ENCODE data around the gene ATOH8. TPM values are rescaled to one million over a fixed set of nuclear protein-coding genes. Genes with fewer than 3 reads are reported as not detected.

ATOH8 gene
- total RNA-seq, 6 experiments from 2014 or later, result 34.4 to 53.0 (median 45.5) TPM

GRCh38 chr2:85784474-85784986 is 30.7 kb downstream of the ATOH8 start:
- no peak for DNase-seq
- Mint-ChIP-seq H3K27ac (0 out of 2 replicates have a peak overlapping the region, but pooled peaks have one; percentile 69), H3K36me3 (ENCODE audit: low read depth) (peaks cover 28% of the 10 kb centered on the region), H3K27me3 (ENCODE audit: insufficient read depth) (peaks cover 14% of the 10 kb centered on the region), H3K9me3 (no peaks in the 10 kb centered on the region), H3K4me1 (ENCODE audit: low read depth) (peaks cover 37% of the 10 kb centered on the region), H3K4me3 (no peak overlapping the region)
- no peak for TF ChIP-seq CTCF (IDR thresholded peaks at IDR 0.05)

GRCh38 chr2:85785027-85785822 is 31.4 kb downstream of the ATOH8 start:
- no peaks in the 10 kb centered on the region for H3K9me3 Mint-ChIP-seq
- TF ChIP-seq CTCF (IDR thresholded peaks at IDR 0.05), result no peak
- peaks cover 44% of the 10 kb centered on the region for H3K4me1 Mint-ChIP-seq (ENCODE audit: low read depth)
- no peak overlapping the region for H3K4me3 Mint-ChIP-seq
- peak; percentile 25 for DNase-seq
- peaks cover 12% of the 10 kb centered on the region for H3K27me3 Mint-ChIP-seq (ENCODE audit: insufficient read depth)
- peak overlapping the region; percentile 69 for H3K27ac Mint-ChIP-seq
- H3K36me3 Mint-ChIP-seq (ENCODE audit: low read depth), result peaks cover 35% of the 10 kb centered on the region

DNA sequence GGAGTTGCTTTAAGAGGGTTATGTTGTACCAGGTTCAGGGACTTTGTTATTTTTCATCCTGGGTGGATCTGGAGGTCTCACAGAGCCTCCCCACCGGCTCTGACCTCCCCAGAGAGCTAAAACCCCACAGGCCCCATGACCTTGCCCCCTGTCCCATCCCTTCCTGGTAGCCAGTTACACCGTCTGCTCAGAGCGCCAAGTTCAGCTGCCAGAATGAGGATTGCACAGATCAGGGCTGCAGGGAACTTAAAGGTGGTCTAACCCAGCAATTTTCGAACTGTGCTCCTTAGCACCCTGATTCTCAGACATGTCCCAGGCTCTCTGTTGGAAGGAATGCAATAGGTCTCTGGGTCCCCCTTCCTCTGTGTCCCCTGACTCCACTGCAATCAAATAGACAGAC is 32.1 kb downstream of the ATOH8 start:
- Mint-ChIP-seq H3K27ac (no peak overlapping the region; the same call in 1 of the 2 replicates), H3K9me3 (no peaks in the 10 kb centered on the region), H3K4me1 (ENCODE audit: low read depth) (peaks cover 50% of the 10 kb centered on the region), H3K27me3 (ENCODE audit: insufficient read depth) (peaks cover 12% of the 10 kb centered on the region), H3K4me3 (no peak overlapping the region), H3K36me3 (ENCODE audit: low read depth) (peaks cover 30% of the 10 kb centered on the region)
- TF ChIP-seq CTCF (IDR thresholded peaks at IDR 0.05), result no peak
- DNase-seq, result no peak

- Mint-ChIP-seq H3K36me3 (ENCODE audit: low read depth) (peaks cover 25% of the 10 kb centered on the region), H3K27me3 (ENCODE audit: insufficient read depth) (peaks cover 17% of the 10 kb centered on the region), H3K4me3 (no peak overlapping the region; the same call in 1 of the 2 replicates), H3K9me3 (no peaks in the 10 kb centered on the region), H3K4me1 (ENCODE audit: low read depth) (peaks cover 50% of the 10 kb centered on the region), H3K27ac (no peak overlapping the region)
- no peak for TF ChIP-seq CTCF (IDR thresholded peaks at IDR 0.05)
- no peak for DNase-seq
These were observed 32.7 kb downstream of the ATOH8 start for GRCh38 chr2:85786444-85786843.

DNA sequence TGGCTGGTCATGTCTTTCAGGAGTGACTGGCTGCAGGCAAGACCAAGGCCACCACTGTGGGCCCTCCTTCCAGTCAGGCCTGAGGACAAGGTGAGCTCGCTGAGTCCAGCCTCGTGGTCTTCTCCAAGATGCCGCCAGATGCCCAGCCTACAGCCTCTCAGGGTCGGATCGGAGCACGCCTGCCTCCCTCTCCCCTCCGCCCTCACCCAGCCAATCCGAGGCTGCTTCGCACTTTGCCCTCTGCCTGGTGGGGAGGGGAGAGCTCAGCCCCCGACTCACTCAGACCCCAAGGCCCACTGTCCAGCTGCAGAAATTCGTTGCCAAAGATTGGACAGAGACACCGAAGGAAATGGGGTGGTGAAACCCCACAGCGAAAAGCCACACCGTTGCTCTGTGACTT is 33.1 kb downstream of the ATOH8 start:
- DNase-seq, result no peak
- Mint-ChIP-seq H3K36me3 (ENCODE audit: low read depth) (peaks cover 25% of the 10 kb centered on the region), H3K27me3 (ENCODE audit: insufficient read depth) (peaks cover 17% of the 10 kb centered on the region), H3K4me1 (ENCODE audit: low read depth) (peaks cover 53% of the 10 kb centered on the region), H3K9me3 (no peaks in the 10 kb centered on the region), H3K27ac (no peak overlapping the region), H3K4me3 (no peak overlapping the region)
- TF ChIP-seq CTCF (IDR thresholded peaks at IDR 0.05), result no peak
